ENCODE results near the gene CD82. TPM values are rescaled to one million over a fixed set of nuclear protein-coding genes. Genes with fewer than 3 reads are reported as not detected.

The CD82 gene
- total RNA-seq, 1 experiment from 2014 or later: 4.5 TPM

DNA sequence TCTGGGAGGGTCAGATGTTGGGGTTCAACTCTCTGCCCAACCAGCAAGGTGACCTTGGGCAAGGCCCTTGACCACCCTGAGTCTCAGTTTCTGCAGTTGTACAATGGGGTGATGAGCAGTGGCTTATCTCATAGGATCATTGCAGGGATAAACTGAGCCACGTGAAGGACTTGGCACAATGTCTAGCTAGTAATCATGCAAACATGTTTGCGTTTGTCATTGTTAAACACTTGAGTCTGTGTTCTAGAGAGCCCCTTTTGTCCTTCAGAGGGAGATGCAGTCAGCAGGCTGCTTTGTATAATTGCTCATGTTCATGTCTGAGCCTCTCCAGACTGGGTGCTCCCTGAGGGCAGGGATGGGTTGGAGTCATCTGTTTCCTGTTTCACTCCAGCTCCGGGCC, 15.8 kb downstream of the CD82 start:
- no peaks in the 10 kb centered on the region for H3K9me3 ChIP-seq (ENCODE audit: control insufficient read depth, low read depth, low read length)
- Mint-ChIP-seq H3K27me3 (ENCODE audit: low read depth) (peaks cover 19% of the 10 kb centered on the region), H3K27ac (no peak overlapping the region), H3K9me3 (peaks cover 4 to 5% of the 10 kb centered on the region in 2 experiments; a peak in 2 of 5 replicates), H3K4me3 (no peak overlapping the region), H3K36me3 (ENCODE audit: insufficient read depth in 1 of 3, low read depth in 3 of 3) (peaks cover 0 to 8% (median 2%) of the 10 kb centered on the region in 3 experiments; a peak in 2 of 7 replicates), H3K4me1 (peaks cover 2 to 16% of the 10 kb centered on the region in 2 experiments; a peak in 3 of 4 replicates)
- no peak overlapping the region for H2BK120ac ChIP-seq (ENCODE audit: low read depth, low read length, poor library complexity, severe bottlenecking)
- no peaks in the 10 kb centered on the region for H3K23me2 ChIP-seq (ENCODE audit: insufficient read length, low read depth, low read length, poor library complexity, severe bottlenecking)
- no peaks in the 10 kb centered on the region for H3K79me2 ChIP-seq (ENCODE audit: insufficient read depth, low read length)
- H3K4me1 ChIP-seq (ENCODE audit: insufficient read depth, low read length): no peaks in the 10 kb centered on the region
- H3K79me1 ChIP-seq (ENCODE audit: insufficient read depth, low read depth, low read length, poor library complexity, severe bottlenecking): no peaks in the 10 kb centered on the region
- no peak overlapping the region for H2BK20ac ChIP-seq (ENCODE audit: low read depth, low read length, poor library complexity, severe bottlenecking)
- H3K4me2 ChIP-seq (ENCODE audit: insufficient read depth, insufficient read length, low read length): no peak overlapping the region
- no peak overlapping the region for H3K14ac ChIP-seq (ENCODE audit: insufficient read depth, low read length)
- no peak overlapping the region for H3K18ac ChIP-seq (ENCODE audit: insufficient read length, low read depth, low read length)
- no peak overlapping the region for H2BK5ac ChIP-seq (ENCODE audit: insufficient read length, low read length)
- no peak overlapping the region for H3K56ac ChIP-seq (ENCODE audit: insufficient read length, low read depth, low read length)
- WGBS (ENCODE audit: extremely low coverage, insufficient read length, low lambda C conversion rate): no CpG with 5 or more reads among the region's 3 CpGs
- H4K91ac ChIP-seq (ENCODE audit: insufficient read length, low read depth, low read length): no peak overlapping the region
- H4K20me1 ChIP-seq (ENCODE audit: control insufficient read depth, insufficient read depth, insufficient read length): no peaks in the 10 kb centered on the region
- H4K5ac ChIP-seq (ENCODE audit: insufficient read length, low read depth, low read length): no peak overlapping the region
- H3K27me3 ChIP-seq (ENCODE audit: insufficient read depth, low read length): no peaks in the 10 kb centered on the region
- DNase-seq: no peak
- H3K23ac ChIP-seq (ENCODE audit: insufficient read length, low read depth, low read length): no peak overlapping the region
- no peak overlapping the region for H3K4ac ChIP-seq (ENCODE audit: low read depth, low read length)
- no peak overlapping the region for H2BK12ac ChIP-seq (ENCODE audit: insufficient read length, low read depth, low read length)
- H2AFZ ChIP-seq (ENCODE audit: low read length): no peak overlapping the region
- no peak overlapping the region for H4K8ac ChIP-seq (replicated peaks; ENCODE audit: insufficient read length, low read depth, low read length)
- H3K9ac ChIP-seq (ENCODE audit: extremely low read depth, insufficient read length, low read length): no peak overlapping the region
- no peak overlapping the region for H3T11ph ChIP-seq (ENCODE audit: low read length)
- TF ChIP-seq, protein P1, sequence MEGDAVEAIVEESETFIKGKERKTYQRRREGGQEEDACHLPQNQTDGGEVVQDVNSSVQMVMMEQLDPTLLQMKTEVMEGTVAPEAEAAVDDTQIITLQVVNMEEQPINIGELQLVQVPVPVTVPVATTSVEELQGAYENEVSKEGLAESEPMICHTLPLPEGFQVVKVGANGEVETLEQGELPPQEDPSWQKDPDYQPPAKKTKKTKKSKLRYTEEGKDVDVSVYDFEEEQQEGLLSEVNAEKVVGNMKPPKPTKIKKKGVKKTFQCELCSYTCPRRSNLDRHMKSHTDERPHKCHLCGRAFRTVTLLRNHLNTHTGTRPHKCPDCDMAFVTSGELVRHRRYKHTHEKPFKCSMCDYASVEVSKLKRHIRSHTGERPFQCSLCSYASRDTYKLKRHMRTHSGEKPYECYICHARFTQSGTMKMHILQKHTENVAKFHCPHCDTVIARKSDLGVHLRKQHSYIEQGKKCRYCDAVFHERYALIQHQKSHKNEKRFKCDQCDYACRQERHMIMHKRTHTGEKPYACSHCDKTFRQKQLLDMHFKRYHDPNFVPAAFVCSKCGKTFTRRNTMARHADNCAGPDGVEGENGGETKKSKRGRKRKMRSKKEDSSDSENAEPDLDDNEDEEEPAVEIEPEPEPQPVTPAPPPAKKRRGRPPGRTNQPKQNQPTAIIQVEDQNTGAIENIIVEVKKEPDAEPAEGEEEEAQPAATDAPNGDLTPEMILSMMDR (conservative IDR thresholded peaks at IDR 0.05): no peak
- no peak overlapping the region for H3K27ac ChIP-seq (ENCODE audit: insufficient read length, low read depth, low read length)
- H2BK15ac ChIP-seq (ENCODE audit: low read depth, low read length): no peak overlapping the region
- no peak overlapping the region for H2AK5ac ChIP-seq (ENCODE audit: insufficient read length, low read length)
